ENCODE data around the gene NDUFS6.

Gene NDUFS6

DNA sequence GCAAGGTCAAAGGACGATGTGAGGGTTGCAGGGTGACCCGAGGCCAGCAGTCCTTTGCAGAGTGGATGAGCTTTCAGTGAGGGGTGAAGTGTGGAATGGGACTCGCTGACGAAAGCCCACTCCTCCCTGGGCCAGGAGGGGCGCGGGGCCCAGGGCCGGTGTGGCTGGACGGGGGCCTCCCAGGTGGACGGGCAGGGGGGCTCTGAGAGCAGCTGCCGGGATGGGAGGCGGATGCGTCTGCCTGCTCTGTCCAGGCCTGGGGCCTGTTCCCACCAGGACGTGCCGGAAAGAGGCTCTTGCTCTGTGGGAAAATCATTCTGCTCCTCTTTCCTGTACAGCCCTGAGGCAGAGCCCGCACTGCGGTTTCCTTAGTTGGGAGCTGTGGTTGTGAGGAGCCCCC, 57.2 kb downstream of the NDUFS6 start:
- H3K27ac Mint-ChIP-seq = no peak overlapping the region
- H3K4me3 Mint-ChIP-seq = no peak overlapping the region
- no peaks in the 10 kb centered on the region for H3K36me3 Mint-ChIP-seq
- no peaks in the 10 kb centered on the region for H3K9me3 Mint-ChIP-seq
- H3K4me1 Mint-ChIP-seq = no peaks in the 10 kb centered on the region
- H3K27me3 Mint-ChIP-seq = peaks cover 34% of the 10 kb centered on the region
- DNase-seq = no peak
- CTCF ChIA-PET = no interaction called here

DNA sequence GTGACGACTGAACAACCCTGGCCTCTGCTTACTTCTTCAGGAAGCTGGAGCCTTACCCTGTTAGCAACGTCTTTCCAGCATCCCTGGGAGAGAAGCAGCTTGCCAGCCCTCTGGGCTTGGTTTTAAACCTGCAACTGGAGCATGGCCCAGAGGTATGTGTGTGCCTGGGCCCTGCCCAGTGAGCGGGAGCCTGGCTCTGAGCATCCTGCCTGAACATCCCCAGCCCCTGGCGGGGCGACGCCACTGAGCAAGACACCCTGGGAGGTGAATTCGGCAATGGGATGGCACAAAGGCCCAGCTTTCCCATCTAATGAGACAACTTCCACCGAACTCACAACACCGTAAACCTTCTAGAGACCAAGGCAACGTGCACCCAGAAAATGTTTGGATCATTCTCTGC, 57.9 kb downstream of the NDUFS6 start:
- H3K27me3 Mint-ChIP-seq = peaks cover 29% of the 10 kb centered on the region
- CTCF ChIA-PET = no interaction called here
- no peak for DNase-seq
- H3K9me3 Mint-ChIP-seq = no peaks in the 10 kb centered on the region
- H3K36me3 Mint-ChIP-seq = no peaks in the 10 kb centered on the region
- no peaks in the 10 kb centered on the region for H3K4me1 Mint-ChIP-seq
- no peak overlapping the region for H3K27ac Mint-ChIP-seq
- no peak overlapping the region for H3K4me3 Mint-ChIP-seq

- H3K27me3 Mint-ChIP-seq = peaks cover 26% of the 10 kb centered on the region
- H3K4me1 Mint-ChIP-seq = no peaks in the 10 kb centered on the region
- no peak overlapping the region for H3K4me3 Mint-ChIP-seq
- CTCF ChIA-PET = no interaction called here
- no peak overlapping the region for H3K27ac Mint-ChIP-seq
- no peaks in the 10 kb centered on the region for H3K9me3 Mint-ChIP-seq
- H3K36me3 Mint-ChIP-seq = no peaks in the 10 kb centered on the region
- no peak for DNase-seq
Measured at GRCh38 chr5:1860021-1860610, 58.9 kb downstream of the NDUFS6 start.

DNA sequence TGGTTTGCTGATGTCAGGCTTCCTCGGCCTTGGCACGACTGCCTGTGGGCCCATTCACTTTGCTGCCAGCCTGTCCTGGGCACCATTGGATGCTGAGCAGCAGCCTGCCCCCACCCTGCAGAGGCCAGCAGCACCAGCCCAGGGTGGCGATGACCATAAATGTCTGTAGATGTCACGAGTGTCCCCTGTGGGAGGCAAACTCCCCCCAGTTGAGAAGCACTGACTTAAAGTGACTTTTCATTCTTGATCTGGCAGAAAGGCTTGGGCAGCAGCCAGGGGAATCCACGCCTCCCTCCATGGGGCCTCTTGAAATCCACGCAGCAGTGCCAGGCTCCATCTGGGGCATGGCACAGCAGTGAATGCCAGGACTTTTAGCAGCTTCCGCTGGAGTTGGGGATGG, 59.7 kb downstream of the NDUFS6 start:
- CTCF ChIA-PET = no interaction called here
- Mint-ChIP-seq H3K27ac (no peak overlapping the region), H3K4me1 (no peaks in the 10 kb centered on the region)

GRCh38 chr5:1864896-1865440, 63.8 kb downstream of the NDUFS6 start:
- Mint-ChIP-seq H3K4me3 (no peak overlapping the region), H3K36me3 (no peaks in the 10 kb centered on the region), H3K27ac (no peak overlapping the region), H3K9me3 (no peaks in the 10 kb centered on the region), H3K27me3 (peaks cover 44% of the 10 kb centered on the region), H3K4me1 (no peaks in the 10 kb centered on the region)
- CTCF ChIA-PET = no interaction called here
- no peak for DNase-seq

More for the DNA sequence above, 59.7 kb downstream of the NDUFS6 start:
- Mint-ChIP-seq H3K4me3 (no peak overlapping the region), H3K27me3 (peaks cover 25% of the 10 kb centered on the region), H3K36me3 (no peaks in the 10 kb centered on the region), H3K9me3 (no peaks in the 10 kb centered on the region)
- DNase-seq = no peak

DNA sequence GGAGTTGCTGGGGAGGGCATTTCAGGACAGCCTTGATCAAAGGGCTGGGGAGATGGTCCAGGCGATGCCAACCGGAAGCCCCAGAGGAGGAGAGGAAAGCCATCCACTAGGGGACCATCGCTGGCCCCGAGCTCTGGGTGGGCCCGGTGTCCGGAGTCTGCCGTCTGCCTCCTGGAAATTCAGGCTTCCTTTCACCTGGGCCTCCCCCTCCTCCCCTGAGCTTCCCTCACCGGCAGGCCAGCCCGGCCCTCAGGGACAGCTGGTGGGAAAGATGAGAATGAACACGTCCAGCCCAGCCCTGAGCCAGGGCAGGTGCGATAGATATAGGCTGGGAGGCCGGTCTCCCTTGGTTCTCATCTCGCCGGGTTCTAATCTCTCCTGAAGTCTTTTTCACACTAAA, 64.3 kb downstream of the NDUFS6 start:
- Mint-ChIP-seq H3K27me3 (peaks cover 44% of the 10 kb centered on the region), H3K36me3 (no peaks in the 10 kb centered on the region), H3K4me1 (no peaks in the 10 kb centered on the region), H3K27ac (no peak overlapping the region), H3K9me3 (no peaks in the 10 kb centered on the region), H3K4me3 (no peak overlapping the region)
- DNase-seq = no peak
- CTCF ChIA-PET = no interaction called here
